Embryonic facial prominence (tissue), 1 donor: ENCODE measurements around the gene MYADML2.

ENCODE experiments used
- DNase-seq: peaks from one replicate; pipeline ENCODE4 v3.0.0-alpha.2; 2016; ENCODE audit errors: extremely low spot score

MYADML2 gene

DNA sequence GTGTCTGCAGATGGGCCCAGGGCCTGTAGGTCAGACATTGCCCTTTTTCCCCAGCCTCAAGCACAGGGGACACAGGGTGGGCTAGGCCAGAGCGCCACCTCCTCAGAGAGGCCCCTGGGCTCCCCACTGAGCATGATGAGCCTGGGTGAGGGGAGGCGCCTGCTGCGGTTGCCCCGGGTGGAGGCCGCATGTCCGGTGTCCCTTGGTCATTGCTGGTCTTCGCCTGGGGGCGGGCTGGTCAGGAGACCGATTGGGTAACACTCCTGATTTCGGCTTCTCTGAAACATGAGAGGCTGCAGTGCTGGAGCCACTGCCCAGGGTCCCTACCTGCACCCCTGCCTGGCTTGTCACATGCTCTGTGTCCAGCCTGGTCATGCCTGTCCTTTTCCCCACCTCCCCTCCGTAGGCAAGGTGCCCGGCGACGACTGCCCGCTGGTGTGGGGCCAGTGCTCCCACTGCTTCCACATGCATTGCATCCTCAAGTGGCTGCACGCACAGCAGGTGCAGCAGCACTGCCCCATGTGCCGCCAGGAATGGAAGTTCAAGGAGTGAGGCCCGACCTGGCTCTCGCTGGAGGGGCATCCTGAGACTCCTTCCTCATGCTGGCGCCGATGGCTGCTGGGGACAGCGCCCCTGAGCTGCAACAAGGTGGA lies 47.4 kb downstream of the MYADML2 start:
- no peak for DNase-seq

DNA sequence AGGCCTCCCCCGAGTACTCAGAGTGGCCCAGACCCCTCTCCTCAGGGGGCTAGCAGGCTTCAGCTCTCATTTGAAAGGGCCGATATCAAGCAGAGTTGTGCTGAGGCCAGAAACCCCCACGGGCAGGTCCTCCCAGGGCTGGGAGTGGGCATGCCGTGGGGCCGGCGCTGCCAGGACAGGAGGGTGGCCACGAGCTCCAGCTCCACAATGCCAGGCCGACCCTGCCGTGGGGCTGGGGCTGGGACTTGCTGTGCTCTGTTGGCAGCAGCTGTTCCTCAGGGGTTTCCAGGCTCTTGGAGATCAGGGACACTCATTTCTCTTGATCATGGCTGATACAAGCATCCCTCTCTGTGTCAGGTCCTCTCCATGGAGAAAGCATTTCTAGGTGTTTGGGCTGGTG lies 48.1 kb downstream of the MYADML2 start:
- DNase-seq, result no peak

DNA sequence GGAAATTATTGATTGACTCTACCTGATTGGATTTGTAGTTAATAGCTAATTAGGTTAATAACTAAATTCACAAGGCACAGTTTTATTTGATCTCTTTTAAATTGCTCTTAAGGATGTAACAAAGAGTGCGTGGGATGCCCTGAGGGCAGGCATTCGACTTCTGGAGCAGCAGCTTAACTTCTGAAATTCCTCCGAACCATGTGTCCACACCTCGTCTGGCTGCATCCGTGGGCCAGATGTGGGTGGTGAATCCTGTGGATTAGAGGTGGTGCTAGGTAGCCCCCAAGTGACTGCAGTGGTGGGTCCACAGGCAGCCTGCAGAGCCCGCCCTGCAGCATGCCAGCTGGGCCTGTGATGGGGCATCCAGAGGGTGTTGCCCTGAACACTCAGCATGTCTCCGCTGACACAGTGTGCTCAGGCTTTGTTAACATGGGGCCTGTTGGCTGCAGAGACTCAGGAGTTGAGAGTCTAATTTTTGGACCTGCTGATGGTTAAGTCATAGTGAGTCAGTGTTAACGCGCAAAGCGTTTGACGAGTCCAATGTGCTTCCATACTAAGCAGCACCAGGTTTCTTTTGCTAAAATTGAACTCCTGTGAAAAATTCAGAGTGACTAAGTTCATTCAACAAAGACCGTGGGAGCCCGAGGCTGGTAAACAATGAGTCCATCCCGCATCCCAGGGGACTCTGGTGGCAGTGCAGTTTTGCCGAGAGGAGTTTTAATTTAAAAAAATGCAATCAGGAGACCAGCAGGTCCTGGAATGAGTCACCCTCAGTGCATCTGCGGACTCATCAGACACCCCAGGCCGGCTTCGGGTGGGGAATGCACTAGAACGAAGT lies 48.8 kb downstream of the MYADML2 start:
- no peak for DNase-seq

DNA sequence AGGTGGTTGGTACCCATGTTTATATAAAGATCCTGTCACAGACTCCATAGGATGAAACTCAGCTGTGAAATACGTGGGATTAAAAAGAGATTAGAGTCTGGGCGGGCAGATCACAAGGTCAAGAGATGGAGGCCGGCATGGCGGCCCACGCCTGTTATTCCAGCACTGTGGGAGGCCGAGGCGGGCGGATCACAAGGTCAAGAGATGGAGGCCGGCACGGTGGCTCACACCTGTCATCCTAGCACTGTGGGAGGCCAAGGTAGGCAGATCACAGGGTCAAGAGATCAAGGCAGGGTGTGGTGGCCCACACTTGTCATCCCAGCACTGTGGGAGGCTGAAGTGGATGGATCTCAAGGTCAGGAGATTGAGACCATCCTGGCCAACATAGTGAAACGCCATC lies 51.6 kb downstream of the MYADML2 start:
- DNase-seq, result no peak

DNA sequence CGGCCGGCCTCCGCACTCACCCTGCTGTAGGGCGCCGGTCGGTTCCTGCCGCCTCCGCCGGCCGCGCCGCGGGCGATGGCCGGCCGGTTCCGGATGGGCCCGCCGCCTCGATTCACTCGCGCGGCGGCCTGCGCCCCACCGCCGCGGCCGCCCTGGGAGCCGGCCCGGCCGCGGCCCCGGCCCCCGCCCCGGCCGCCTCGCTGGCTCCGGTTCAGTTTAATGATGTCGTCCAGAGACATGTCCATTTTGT lies 55.8 kb downstream of the MYADML2 start:
- no peak for DNase-seq

DNA sequence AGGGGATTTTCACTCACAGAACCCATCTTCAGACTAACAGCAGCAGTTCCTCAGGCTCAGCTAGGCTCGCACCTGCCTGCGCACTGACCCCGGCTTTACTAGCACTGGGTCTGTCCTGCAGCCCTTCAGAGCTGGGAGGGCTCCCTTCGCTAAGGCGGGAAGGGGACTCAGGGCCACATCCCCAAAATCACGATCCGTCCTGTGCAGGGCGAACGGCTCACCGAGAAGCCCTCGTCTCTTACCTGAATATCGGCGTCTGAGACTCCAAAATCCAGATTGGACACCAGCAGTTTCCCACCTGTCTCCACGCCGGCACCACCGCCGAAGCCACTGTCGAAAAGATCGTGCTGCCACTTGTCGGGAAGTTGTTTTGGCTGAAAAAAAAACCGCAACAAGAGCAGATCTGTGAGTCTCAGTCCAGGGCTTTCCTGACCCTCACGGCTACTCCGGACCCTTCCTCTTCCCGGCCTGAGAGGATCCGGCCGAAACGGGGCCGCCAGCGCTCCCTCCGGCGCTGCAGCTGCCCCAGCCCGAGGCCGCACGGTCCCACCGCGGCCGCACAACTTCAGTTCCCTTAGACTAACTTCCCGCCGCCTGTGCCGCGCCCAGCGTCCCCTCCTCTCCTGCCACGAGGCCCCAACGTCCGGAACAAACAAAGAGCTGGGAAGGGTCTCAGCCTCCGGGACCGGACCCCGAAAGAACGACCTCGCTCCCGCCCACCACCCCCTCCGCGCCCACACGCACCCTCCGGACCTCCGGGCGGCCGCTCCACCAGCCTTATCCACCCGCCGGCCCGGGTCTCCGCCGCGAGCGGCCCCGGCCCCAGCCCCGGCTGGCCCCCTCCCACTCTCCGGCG lies 56.4 kb downstream of the MYADML2 start:
- no peak for DNase-seq
